22Rv1 (cell line): ENCODE data around the gene USB1.

Source experiments
- ZFX ChIP-seq: fragments of 450-650 bp; IDR thresholded peaks from 2 replicates; pipeline ENCODE4 v1.6.1; 2017; ENCODE audit warnings: antibody characterized with exemption, borderline replicate concordance
- TF ChIP-seq, protein P1 (sequence below): fragments of 450-650 bp; IDR thresholded peaks from 2 replicates; pipeline ENCODE4 v1.5.1; 2017; ENCODE audit warnings: mild to moderate bottlenecking

DNA sequence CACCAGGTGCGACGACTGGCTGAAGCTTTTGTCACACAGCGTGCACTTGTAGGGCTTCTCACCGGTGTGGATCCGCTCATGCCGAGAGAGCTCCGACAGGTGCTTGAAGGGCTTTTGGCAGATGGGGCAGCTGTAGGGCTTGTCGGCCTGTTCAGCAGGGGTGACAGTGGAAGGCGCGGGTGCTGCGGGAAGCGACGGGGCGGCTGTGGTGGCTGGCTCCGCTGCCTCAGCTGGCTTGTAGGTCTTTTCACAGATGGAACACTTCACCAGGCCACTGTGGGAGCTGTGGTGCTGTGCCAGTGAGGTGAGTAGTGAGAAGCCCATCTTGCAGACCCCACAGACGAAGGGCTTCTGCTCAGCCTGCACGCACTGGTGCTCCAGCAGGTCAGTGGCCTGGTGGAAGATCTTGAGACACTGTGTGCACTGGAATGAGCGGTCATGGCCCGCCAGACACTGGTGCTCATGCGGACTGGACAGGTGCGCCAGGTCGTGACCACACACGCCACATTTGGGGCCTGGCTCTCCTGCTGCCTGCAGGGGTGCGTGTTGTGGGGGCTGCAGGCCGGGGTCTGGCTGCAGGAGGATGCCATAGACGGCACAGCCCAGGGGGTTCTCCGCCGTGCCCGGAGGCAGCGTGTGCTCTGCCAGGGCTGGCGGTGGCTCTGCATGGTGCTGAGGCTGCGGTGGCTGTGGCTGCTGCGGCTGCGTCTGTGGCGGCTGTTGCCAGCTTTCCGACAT is 3.5 kb upstream of the USB1 start:
- TF ChIP-seq, protein P1, sequence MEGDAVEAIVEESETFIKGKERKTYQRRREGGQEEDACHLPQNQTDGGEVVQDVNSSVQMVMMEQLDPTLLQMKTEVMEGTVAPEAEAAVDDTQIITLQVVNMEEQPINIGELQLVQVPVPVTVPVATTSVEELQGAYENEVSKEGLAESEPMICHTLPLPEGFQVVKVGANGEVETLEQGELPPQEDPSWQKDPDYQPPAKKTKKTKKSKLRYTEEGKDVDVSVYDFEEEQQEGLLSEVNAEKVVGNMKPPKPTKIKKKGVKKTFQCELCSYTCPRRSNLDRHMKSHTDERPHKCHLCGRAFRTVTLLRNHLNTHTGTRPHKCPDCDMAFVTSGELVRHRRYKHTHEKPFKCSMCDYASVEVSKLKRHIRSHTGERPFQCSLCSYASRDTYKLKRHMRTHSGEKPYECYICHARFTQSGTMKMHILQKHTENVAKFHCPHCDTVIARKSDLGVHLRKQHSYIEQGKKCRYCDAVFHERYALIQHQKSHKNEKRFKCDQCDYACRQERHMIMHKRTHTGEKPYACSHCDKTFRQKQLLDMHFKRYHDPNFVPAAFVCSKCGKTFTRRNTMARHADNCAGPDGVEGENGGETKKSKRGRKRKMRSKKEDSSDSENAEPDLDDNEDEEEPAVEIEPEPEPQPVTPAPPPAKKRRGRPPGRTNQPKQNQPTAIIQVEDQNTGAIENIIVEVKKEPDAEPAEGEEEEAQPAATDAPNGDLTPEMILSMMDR: no peak
- no peak for TF ChIP-seq ZFX
